Measurements from ENCODE around the gene UROC1.

The UROC1 gene

GRCh38 chr3:126516152-126516935, 1.2 kb downstream of the UROC1 start:
- DNase-seq (ENCODE audit: low spot score), result no peak

- DNase-seq (ENCODE audit: low spot score), result no peak
Measured at GRCh38 chr3:126515066-126515706, 2.4 kb downstream of the UROC1 start.

GRCh38 chr3:126514161-126514560, 3.4 kb downstream of the UROC1 start:
- no peak for DNase-seq (ENCODE audit: low spot score)

GRCh38 chr3:126512916-126513650, 4.5 kb downstream of the UROC1 start:
- no peak for DNase-seq (ENCODE audit: low spot score)

- no peak for DNase-seq (ENCODE audit: low spot score)
Measured at GRCh38 chr3:126512026-126512425, 5.5 kb downstream of the UROC1 start.

- DNase-seq (ENCODE audit: low spot score), result no peak
Measured at GRCh38 chr3:126511291-126511690, 6.3 kb downstream of the UROC1 start.

GRCh38 chr3:126510308-126510910, 7.2 kb downstream of the UROC1 start:
- DNase-seq (ENCODE audit: low spot score), result no peak

GRCh38 chr3:126509597-126510307, 7.8 kb downstream of the UROC1 start:
- DNase-seq (ENCODE audit: low spot score), result no peak

- DNase-seq (ENCODE audit: low spot score), result peak; percentile 35
Measured at GRCh38 chr3:126508564-126508964, 9.0 kb downstream of the UROC1 start.

- DNase-seq (ENCODE audit: low spot score), result no peak
Measured at GRCh38 chr3:126507886-126508285, 9.7 kb downstream of the UROC1 start.

- DNase-seq (ENCODE audit: low spot score), result no peak
Measured at GRCh38 chr3:126503701-126504100, 13.9 kb downstream of the UROC1 start.

- no peak for DNase-seq (ENCODE audit: low spot score)
Measured at GRCh38 chr3:126502656-126503055, 14.9 kb downstream of the UROC1 start.

GRCh38 chr3:126501736-126502135, 15.8 kb downstream of the UROC1 start:
- no peak for DNase-seq (ENCODE audit: low spot score)

- DNase-seq (ENCODE audit: low spot score), result no peak
Measured at GRCh38 chr3:126501054-126501453, 16.5 kb downstream of the UROC1 start.

GRCh38 chr3:126500016-126500415, 17.6 kb downstream of the UROC1 start:
- no peak for DNase-seq (ENCODE audit: low spot score)

GRCh38 chr3:126499401-126499800, 18.2 kb downstream of the UROC1 start:
- no peak for DNase-seq (ENCODE audit: low spot score)

GRCh38 chr3:126498929-126499328, 18.6 kb downstream of the UROC1 start:
- DNase-seq (ENCODE audit: low spot score), result no peak

- no peak for DNase-seq (ENCODE audit: low spot score)
Measured at GRCh38 chr3:126498461-126498860, 19.1 kb downstream of the UROC1 start.

- DNase-seq (ENCODE audit: low spot score), result no peak
Measured at GRCh38 chr3:126497956-126498355, 19.6 kb downstream of the UROC1 start.

- no peak for DNase-seq (ENCODE audit: low spot score)
Measured at GRCh38 chr3:126496894-126497850, 20.4 kb downstream of the UROC1 start.

- DNase-seq (ENCODE audit: low spot score), result no peak
Measured at GRCh38 chr3:126495786-126496185, 21.8 kb downstream of the UROC1 start.
